ENCODE results near the gene TSNAX.

Gene TSNAX

GRCh38 chr1:231519166-231519565, 9.3 kb upstream of the TSNAX start:
- DNase-seq = no peak

DNA sequence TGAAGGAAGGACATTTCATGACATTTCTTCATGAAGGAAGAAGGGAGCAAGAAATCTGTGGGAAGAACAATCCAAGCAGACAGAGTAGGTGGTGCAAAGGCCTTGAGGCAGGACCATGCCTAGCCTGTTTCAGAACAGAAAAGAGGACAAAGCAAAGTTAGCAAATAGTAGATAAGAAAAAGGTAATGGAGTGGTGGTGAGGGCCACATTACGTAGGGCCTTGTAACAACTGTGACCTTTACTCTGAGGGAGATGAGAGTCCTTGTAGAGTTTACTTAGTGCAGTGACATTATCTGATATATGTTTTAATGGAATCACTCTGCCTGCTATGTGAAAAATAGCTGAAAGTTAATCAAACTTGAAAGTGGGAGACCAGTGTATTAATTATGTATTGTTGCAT, 6.4 kb upstream of the TSNAX start:
- DNase-seq = no peak

- no peak for DNase-seq
Observed at GRCh38 chr1:231522931-231523642, 5.4 kb upstream of the TSNAX start.

- no peak for DNase-seq
Observed at GRCh38 chr1:231523816-231524215, 4.7 kb upstream of the TSNAX start.

GRCh38 chr1:231526536-231526935, 1.9 kb upstream of the TSNAX start:
- DNase-seq = no peak

DNA sequence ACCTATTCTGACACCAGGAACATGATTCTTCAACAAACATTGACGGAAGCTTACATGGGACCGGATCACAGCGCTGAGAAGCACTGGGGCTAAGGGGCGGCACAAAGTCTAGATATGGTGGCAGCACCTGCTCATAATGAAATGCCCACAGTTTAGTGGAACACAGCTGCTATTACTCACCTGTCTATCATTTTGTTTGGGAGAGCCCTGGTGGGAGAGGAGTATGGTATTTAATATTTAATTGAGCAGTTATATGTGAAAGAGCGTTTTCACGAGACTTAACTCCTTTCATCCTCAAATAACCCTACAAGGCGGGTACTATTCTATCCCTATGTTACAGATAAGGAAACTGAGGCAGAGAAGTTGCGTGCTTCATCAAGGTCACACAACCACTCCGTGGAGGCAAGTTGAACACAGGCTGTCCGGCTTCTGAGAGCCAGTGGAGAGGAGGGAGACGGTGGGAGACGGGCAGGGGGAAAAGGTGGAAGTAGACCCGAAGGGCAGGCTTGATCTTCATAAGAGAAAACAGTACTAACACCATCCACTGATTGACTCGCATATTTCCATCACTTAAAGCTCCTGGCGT, 790 bp upstream of the TSNAX start:
- no peak for DNase-seq

- no peak for DNase-seq
Observed at GRCh38 chr1:231533240-231533639, 4.8 kb downstream of the TSNAX start.

DNA sequence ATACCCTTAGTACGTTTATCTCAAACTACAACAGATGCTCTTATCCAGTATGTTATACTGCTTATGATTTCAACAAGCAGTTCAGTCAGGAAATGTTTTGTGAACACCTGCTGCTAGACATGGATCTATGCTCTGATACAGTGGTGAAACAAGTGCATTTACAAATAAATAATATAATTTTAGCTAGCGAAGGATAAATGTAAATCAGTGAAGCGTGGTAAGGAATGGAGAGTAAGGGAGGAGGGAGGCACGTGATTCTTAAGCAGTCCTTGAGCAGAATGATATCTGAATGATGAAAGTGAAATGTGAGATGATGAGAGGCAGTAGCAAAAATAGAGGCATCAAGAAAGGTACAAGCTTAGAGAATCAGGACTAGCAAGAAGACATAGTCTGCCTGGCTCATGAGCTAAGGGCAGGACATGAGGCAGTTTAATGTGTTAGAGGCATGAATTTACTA, 6.3 kb downstream of the TSNAX start:
- DNase-seq = no peak

DNA sequence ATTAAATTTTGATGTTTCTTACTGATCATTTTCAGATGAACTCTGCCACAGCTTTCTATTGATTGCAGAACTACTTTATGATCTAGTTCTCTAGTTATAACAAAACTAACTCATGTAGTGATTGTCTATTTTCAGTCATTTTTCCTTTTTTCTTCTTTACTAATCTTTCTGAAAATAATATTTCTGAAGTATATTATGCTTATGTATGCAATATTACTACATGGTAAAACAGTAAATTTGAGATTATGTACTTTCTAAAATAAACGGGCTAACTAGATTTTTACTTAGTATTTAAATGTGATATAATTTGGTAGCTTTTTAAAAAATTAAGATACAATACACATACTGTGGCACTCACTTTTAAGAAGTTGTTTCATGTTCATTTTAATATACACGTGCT, 7.6 kb downstream of the TSNAX start:
- DNase-seq = no peak

- no peak for DNase-seq
Observed at GRCh38 chr1:231540847-231541246, 12.4 kb downstream of the TSNAX start.

- no peak for DNase-seq
Observed at GRCh38 chr1:231541842-231542241, 13.4 kb downstream of the TSNAX start.

DNA sequence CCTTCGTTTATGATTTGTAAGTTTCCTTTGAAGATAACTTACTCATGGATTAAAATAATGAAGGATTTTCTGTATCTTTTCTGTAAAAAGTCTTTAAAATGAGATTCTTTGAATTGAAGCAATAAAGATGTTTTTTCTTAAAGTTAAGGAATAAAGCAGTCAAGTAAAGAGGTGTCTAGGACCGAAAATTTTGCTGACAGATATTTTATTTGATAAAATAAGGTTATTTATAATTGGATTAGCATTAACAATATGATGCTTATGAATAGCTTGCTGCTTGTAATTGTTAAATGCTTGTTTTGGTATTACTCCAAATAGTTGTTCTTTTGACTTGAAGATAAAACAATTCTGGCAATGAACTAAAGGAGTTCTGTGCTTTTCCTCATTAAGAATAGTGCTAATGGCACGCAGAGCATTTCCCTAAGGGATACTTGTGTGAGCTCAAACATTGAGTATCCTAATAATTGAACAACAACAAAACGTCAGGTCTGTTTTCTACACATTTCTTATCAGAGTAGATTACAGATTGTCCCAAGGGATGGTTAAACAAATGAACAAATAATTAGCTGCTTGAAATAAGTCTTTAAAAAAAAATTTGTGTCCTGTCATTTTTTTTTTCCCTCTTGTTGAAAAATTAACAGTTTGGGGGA, 16.6 kb downstream of the TSNAX start:
- DNase-seq = no peak

GRCh38 chr1:231546693-231547092, 18.2 kb downstream of the TSNAX start:
- no peak for DNase-seq

DNA sequence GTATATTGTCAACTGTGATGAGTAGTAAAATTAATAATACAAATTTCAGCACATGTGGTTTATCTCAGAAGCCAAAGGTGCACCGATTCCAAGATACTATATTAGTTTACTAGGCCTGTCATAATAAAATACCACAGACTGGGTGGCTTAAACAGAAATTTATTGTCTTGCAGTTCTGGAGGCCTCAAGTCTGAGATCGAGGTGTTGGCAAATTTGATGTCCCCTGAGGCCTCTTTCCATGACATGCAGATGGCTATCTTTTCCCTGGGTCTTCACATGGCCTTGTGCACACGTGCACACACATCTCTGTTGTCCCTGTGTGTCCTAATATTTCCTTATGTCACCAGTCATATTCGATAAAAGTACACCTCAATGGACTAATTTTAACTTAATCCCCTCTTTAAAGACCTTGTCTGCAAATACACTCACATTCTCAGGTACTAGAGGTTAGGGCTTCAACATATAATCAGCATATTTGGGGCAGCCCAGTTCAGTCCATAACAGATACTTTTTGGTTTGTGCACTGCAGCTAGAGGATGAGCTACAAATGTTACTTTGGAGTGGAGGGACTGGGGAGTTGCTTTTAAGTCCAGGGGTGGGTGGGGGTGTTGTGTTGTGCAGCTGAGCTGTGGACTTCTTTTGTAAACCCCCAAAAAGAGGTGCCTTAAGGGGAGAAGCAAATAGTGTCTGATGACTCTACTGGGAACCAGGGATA, 21.4 kb downstream of the TSNAX start:
- no peak for DNase-seq

GRCh38 chr1:231550448-231550781, 21.9 kb downstream of the TSNAX start:
- peak; percentile 6 to 13 for DNase-seq

DNA sequence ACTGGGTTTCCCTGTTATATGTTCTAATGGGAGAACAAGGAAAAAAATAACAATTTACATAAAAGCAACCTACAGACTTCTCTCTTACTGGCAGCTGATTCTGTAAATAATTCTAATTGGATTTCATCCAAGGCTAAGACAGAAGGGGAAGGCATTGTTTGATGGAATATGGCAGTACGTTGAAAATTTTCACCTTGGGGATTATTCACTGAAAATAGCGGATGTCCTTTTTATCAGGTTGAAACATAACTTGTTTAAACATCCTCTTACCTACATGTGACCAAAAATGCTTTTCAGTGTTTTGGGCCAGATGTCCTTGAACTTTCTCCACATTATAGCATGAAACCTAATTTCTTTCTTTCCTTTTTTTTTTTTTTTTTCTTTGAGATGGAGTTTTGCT, 24.9 kb downstream of the TSNAX start:
- no peak for DNase-seq

DNA sequence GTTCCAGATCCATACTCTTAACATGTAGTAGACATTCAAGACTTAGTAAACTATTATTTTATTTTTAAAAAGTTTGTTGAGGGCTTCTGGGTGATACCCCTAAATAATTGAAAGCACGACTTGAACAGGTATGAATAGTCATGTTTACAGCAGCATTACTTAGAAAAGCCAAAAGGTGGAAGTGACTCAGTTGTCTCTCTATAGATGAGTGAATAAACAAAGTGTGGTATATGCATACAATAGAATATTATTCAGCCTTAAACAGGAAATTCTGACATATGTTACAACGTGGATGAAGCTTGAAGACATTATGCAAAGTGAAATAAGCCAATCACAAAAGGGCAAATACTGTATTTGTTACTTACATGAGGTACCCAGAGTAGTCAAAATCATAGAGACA, 26.5 kb downstream of the TSNAX start:
- DNase-seq = no peak

DNA sequence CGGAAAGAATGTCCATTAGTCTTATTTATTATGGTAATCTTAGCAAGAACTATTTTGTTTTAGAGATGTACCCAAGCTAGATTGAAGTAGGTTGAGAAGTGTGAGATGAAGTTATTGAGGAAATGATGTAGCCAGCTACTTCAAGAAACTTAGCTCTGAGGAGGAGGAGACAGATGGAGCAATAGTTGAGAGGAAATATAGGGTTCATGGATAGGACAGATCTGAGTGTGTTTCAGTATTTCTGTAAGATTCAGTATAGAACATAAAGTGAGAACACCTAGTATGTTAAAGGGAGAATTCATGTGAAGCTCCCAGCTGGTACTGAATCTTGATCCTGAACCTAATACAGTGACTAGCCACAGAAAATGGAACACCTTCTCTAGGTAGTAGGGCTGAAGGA, 28.9 kb downstream of the TSNAX start:
- DNase-seq = no peak

DNA sequence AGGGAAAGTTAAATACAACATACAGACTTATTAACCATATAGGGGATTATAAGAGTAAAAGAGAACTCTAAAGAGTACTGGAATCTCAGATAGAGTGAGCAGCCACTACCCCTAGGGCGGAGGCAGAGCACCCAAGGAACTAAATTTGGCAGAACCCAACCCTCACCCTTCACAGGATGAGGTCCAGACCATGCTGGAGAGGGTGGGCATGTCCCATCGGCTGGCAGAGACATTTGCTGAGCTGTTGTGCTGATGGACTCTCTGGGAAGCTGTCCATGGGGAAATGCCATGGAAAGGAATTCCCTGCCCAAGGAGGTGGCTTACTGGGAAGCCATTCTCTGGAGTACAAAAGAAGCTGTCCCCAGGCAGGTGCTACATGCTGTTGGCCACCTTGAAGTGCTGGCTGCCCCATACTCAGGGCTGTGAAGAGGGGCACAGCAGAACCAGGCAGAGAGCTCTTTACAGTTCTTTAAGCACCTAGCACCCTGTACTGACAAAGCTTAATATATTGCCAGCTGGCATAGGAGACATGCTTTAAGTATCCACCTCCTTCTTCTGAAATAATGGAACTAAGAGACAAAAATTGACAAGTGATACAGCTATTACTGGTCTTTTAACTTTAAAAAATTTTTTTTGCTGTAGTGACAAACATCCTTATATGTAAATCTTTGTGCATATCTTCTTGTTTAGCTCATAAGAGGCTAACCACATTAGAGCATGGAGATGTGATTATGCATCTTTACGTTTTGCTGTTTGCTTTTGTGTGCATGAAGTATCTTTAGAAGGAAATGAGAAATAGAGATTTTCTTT, 29.6 kb downstream of the TSNAX start:
- DNase-seq = no peak

DNA sequence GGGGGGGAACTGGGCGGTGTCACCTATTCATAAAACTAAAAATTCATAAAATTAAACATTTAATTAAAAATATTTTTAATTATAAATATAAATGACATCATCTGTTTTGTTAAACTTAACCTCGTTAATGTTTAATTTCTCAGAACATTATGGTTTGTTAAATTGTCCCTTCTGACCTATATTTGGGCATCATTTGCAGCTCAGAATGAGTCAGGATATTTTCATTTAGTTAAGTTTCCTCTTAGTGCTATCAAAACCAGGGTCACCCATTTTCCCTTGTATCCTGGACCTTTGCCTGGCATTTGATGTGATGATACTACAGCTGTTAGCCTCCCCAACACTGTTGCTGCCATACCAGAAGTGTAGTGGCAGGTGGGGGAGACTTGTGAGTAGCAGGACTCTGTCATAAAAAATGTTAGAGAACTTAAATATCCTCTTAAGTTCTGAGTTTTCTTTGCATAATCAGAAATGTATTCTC, 30.3 kb downstream of the TSNAX start:
- no peak for DNase-seq

- no peak for DNase-seq
Observed at GRCh38 chr1:231561647-231562383, 33.3 kb downstream of the TSNAX start.

- no peak for DNase-seq
Observed at GRCh38 chr1:231563247-231563646, 34.8 kb downstream of the TSNAX start.
